Heart left ventricle (tissue), 16 donors: ENCODE results near the gene HUNK. TPM values are rescaled to one million over a fixed set of nuclear protein-coding genes. Genes with fewer than 3 reads are reported as not detected.
A peak's percentile ranks its signal among the peaks of the same experiment; 100 is the strongest.

Experiments
- ATAC-seq, 4 donors: fragments of 200-7000 bp; cut with Tn5 transposase; one replicate each; pipeline ENCODE4 v1.9.1; 2020 to 2022; ENCODE audit warnings: moderate library complexity in 4 of 4, mild to moderate bottlenecking in 3 of 4, moderate number of reproducible peaks in 1 of 4
- DNase-seq, 5 donors: peaks; one replicate each; pipeline ENCODE4 v3.0.0-alpha.2; 2020
- H3K27ac ChIP-seq, 12 donors: fragments of 200-600 bp; sonication (generic) in 4 of 12; one replicate each; pipeline versions ENCODE4 v1.5.0 to v1.8.0; 2016 to 2022; ENCODE audit warnings: mild to moderate bottlenecking in 2 of 12
- H3K27me3 ChIP-seq, 9 donors: fragments of 200-600 bp; sonication (generic) in 2 of 9; one replicate each; pipeline versions ENCODE4 v1.5.1 to v1.8.0; 2016 to 2022; ENCODE audit warnings: mild to moderate bottlenecking in 3 of 9
- H3K36me3 ChIP-seq, 9 donors: fragments of 200-600 bp; sonication (generic) in 2 of 9; one replicate each; pipeline versions ENCODE4 v1.5.0 to v1.8.0; 2018 to 2022; ENCODE audit warnings: mild to moderate bottlenecking in 2 of 9
- H3K4me1 ChIP-seq, 12 donors: fragments of 200-600 bp; sonication (generic) in 4 of 12; one replicate each; pipeline versions ENCODE4 v1.5.0 to v1.8.0; 2016 to 2022; ENCODE audit warnings: mild to moderate bottlenecking in 3 of 12
- H3K4me3 ChIP-seq, 12 donors: fragments of 200-600 bp; sonication (generic) in 4 of 12; one replicate each; pipeline versions ENCODE4 v1.5.0 to v1.8.0; 2017 to 2022; ENCODE audit warnings: mild to moderate bottlenecking in 9 of 12, moderate library complexity in 4 of 12
- H3K9me3 ChIP-seq, 12 donors: fragments of 200-600 bp; sonication (generic) in 4 of 12; one replicate each; pipeline versions ENCODE4 v1.5.0 to v1.8.0; 2016 to 2022; ENCODE audit warnings: mild to moderate bottlenecking in 1 of 12
- POLR2A ChIP-seq, 2 donors: fragments of 450-650 bp; IDR thresholded peaks; one replicate each; pipeline ENCODE4 v1.6.1; 2017; ENCODE audit warnings: antibody characterized with exemption in 2 of 2, mild to moderate bottlenecking in 2 of 2, moderate library complexity in 2 of 2
- WGBS, 4 donors: extraction: QIAGEN DNeasy Blood & Tissue Kit in 2 of 4; methylation state at CpG; one replicate each; pipeline versions ENCODE4 v1.1.5 to v1.1.7; 2013 to 2018; 5-methylcytosine and 5-hydroxymethylcytosine counted together
- intact Hi-C, 10 donors: fragments of 100-400 bp; cut with DNase I; formaldehyde crosslinking; loops; one replicate each; pipeline versions ENCODE4 v1.11.1 to v1.14.2; 2022
- polyA plus RNA-seq, 2 donors: library from polyadenylated mRNA; stranded (reverse); fragments of 200-250 nt; gene quantifications; one replicate each; pipeline ENCODE4 v1.2.3, GENCODE V29; 2013
- total RNA-seq, 9 donors: library from RNA; depleted of rRNA in 2 of 9; stranded (reverse); fragments of >200 nt in 2 of 9; fragmentation: NEBNext Ultra II Directional in 3 of 9; extraction: Animal tissue kit (Norgen Biotek cat#: 25700) in 3 of 9; gene quantifications; one replicate each; pipeline versions ENCODE4 v1.1.0 to v1.2.4, GENCODE V29; 2016 to 2023
- TF ChIP-seq, protein P1 (sequence below), 12 donors: fragments of 200-600 bp; sonication (generic) in 4 of 12; IDR thresholded peaks; one replicate each; pipeline versions ENCODE4 v1.5.0 to v1.8.0; 2018 to 2022; ENCODE audit warnings: antibody characterized with exemption in 12 of 12, mild to moderate bottlenecking in 5 of 12
- donor health status: ischemic (EF 13 %, LVEDD 7.1; RV severe dilation, severe dysfunction).
- donor health status: healthy with polysubstance abuse.
- donor health status: DM: no; HTN: yes; CAD: no.
- donor health status: DM: no; HTN: no; CAD: no.
- donor health status: ischemic (EF 25% LVEDD 6.9; RV normal size, moderate dysfunction).
- donor health status: ischemic (EF 25% LVEDD 5.7; RV mildly dilated, moderate dysfunction).
- donor health status: healthy.
- donor health status: DM: yes; HTN: yes; CAD: no.
- donor health status: ischemic (EF 35%, LVEDD 5.7; RV mildly dilated, moderate dysfunction).
- donor health status: nonischemic (EF 11% LVEDD 7.7; RV severe dilation, severe dysfunction).
- donor health status: DM: yes; HTN: yes; CAD: no.
- donor health status: PGD.
- donor health status: ischemic (EF 29% LVEDD 5.4; RV normal size, mild dysfunction).
- donor health status: nonischemic (EF 23%, LVEDD 6.1; RV moderate dilation, normal function).

The HUNK gene
- total and polyA plus RNA-seq, 11 donors, result 0.02 to 1.4 (median 0.22) TPM

- H3K9me3 ChIP-seq, result no peaks in the 10 kb centered on the region
- TF ChIP-seq POLR2A (IDR thresholded peaks at IDR 0.05), result no peak
- TF ChIP-seq, protein P1, sequence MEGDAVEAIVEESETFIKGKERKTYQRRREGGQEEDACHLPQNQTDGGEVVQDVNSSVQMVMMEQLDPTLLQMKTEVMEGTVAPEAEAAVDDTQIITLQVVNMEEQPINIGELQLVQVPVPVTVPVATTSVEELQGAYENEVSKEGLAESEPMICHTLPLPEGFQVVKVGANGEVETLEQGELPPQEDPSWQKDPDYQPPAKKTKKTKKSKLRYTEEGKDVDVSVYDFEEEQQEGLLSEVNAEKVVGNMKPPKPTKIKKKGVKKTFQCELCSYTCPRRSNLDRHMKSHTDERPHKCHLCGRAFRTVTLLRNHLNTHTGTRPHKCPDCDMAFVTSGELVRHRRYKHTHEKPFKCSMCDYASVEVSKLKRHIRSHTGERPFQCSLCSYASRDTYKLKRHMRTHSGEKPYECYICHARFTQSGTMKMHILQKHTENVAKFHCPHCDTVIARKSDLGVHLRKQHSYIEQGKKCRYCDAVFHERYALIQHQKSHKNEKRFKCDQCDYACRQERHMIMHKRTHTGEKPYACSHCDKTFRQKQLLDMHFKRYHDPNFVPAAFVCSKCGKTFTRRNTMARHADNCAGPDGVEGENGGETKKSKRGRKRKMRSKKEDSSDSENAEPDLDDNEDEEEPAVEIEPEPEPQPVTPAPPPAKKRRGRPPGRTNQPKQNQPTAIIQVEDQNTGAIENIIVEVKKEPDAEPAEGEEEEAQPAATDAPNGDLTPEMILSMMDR (IDR thresholded peaks at IDR 0.05), result no peak
- H3K36me3 ChIP-seq, result no peaks in the 10 kb centered on the region
- H3K4me1 ChIP-seq, result peaks cover 0 to 26% (median 0%) of the 10 kb centered on the region in 12 donors
- intact Hi-C loops, result no loop called here
- DNase-seq, result no peak
- no peak for ATAC-seq
- H3K4me3 ChIP-seq, result no peak overlapping the region
- peaks cover 0 to 8% (median 0%) of the 10 kb centered on the region in 9 donors for H3K27me3 ChIP-seq
- WGBS, 4 donors, result 66 to 83% (median 71%) methylated on average over 6 of the region's 6 CpGs
- H3K27ac ChIP-seq, result no peak overlapping the region
Observed at GRCh38 chr21:31845151-31845729, 27.6 kb upstream of the HUNK start.

- Histone ChIP-seq H3K4me3 (no peak overlapping the region), H3K36me3 (no peaks in the 10 kb centered on the region), H3K4me1 (peaks cover 0 to 26% (median 0%) of the 10 kb centered on the region in 12 donors), H3K27me3 (peaks cover 0 to 6% (median 0%) of the 10 kb centered on the region in 9 donors), H3K27ac (no peak overlapping the region), H3K9me3 (no peaks in the 10 kb centered on the region)
- intact Hi-C loops, result no loop called here
- ATAC-seq (no peak), DNase-seq (no peak)
- WGBS, 4 donors, result 68 to 87% (median 77%) methylated on average over 1 of the region's 1 CpG
- TF ChIP-seq, protein P1 (IDR thresholded peaks at IDR 0.05), result no peak
- TF ChIP-seq POLR2A (IDR thresholded peaks at IDR 0.05), result no peak
Observed at GRCh38 chr21:31846690-31847089, 26.1 kb upstream of the HUNK start.

GRCh38 chr21:31847761-31848160 is 25.1 kb upstream of the HUNK start:
- H3K4me1 ChIP-seq, result peaks cover 0 to 26% (median 0%) of the 10 kb centered on the region in 12 donors
- no peaks in the 10 kb centered on the region for H3K36me3 ChIP-seq
- H3K9me3 ChIP-seq, result no peaks in the 10 kb centered on the region
- no peak for TF ChIP-seq POLR2A (IDR thresholded peaks at IDR 0.05)
- TF ChIP-seq, protein P1 (IDR thresholded peaks at IDR 0.05), result no peak
- peaks cover 0 to 4% (median 0%) of the 10 kb centered on the region in 9 donors for H3K27me3 ChIP-seq
- intact Hi-C loops, result no loop called here
- 61 to 73% (median 68%) methylated on average over 3 of the region's 3 CpGs for whole genome bisulfite sequencing, 4 donors
- no peak overlapping the region for H3K4me3 ChIP-seq
- DNase-seq (no peak), ATAC-seq (no peak)
- H3K27ac ChIP-seq, result no peak overlapping the region

DNA sequence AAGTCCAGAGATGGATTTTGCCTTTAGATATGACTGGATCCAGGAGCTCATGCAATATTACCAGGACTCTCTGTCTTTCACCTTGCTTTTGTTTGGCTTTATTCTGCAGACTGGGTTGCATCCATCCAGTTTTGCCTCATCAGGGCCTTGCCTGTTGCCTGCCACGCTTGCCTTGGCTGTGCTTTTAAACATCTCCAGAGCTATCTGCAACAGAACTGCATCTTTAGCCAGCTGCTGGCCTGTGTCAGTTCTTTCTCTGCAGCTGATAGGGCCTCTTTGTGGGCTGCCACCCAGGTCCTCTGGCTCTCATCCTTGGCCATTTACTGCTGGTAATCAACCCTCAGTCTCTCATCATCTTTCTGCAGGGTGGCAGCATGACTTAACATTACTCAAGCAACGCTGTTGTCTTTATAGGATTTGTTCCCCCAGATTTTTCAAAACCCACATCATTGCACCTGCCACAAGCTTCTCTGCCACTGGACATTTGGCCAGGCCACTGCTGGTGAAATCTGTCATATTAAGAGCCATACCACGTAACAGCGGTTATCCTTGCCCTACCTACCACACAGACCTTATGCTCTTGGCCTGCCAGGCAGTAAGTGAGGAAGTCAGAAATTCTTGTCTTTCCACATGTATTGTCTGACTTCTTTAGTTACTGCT is 24.4 kb upstream of the HUNK start:
- H3K9me3 ChIP-seq, result no peaks in the 10 kb centered on the region
- 71 to 83% (median 78%) methylated on average over 4 of the region's 4 CpGs for WGBS, 4 donors
- TF ChIP-seq, protein P1 (IDR thresholded peaks at IDR 0.05), result no peak
- no peak for TF ChIP-seq POLR2A (IDR thresholded peaks at IDR 0.05)
- H3K4me3 ChIP-seq, result no peak overlapping the region
- H3K4me1 ChIP-seq, result peaks cover 0 to 26% (median 0%) of the 10 kb centered on the region in 12 donors
- intact Hi-C loops, result no loop called here
- no peak for DNase-seq
- no peak overlapping the region for H3K27ac ChIP-seq
- peaks cover 0 to 4% (median 0%) of the 10 kb centered on the region in 9 donors for H3K27me3 ChIP-seq
- peak in 1 of 4 donors; percentile 42 for ATAC-seq
- H3K36me3 ChIP-seq, result no peaks in the 10 kb centered on the region
